Right lobe of liver (tissue), 4 donors: ENCODE data around the gene JMJD6.

ENCODE experiments used
- CTCF ChIP-seq, 4 donors: fragments of 200-600 bp in 3 of 4; fragments of 450-650 bp in 1 of 4; IDR thresholded peaks; one replicate each; pipeline versions ENCODE4 v1.5.1 to v1.8.0; 2016 to 2022; ENCODE audit warnings: antibody characterized with exemption in 4 of 4, mild to moderate bottlenecking in 2 of 4
- POLR2A ChIP-seq: fragments of 450-650 bp; IDR thresholded peaks from one replicate; pipeline ENCODE4 v1.6.1; 2017; ENCODE audit warnings: antibody characterized with exemption, mild to moderate bottlenecking
- donor health status: DM: no; HTN: no; CAD: no.
- donor health status: DM: no; HTN: no; CAD: no.
- donor health status: DM: no; HTN: yes; CAD: no.

GRCh38 chr17:76685846-76686245, 40.6 kb downstream of the JMJD6 start:
- TF ChIP-seq CTCF (IDR thresholded peaks at IDR 0.05) (no peak), POLR2A (no peak)
